Nephron progenitor cell (in vitro differentiated cells): Measurements from ENCODE around the gene MACROD2.
"Not testable (repeated sequence)": the region's sequence is repeated elsewhere in the genome, so short reads cannot be mapped to it uniquely, and the experiment has no call there.

Experiments used
- DNase-seq: peaks from one replicate; pipeline ENCODE4 v3.0.0; 2021
- H3K27ac Mint-ChIP-seq: 2 replicates; pipeline ENCODE4 v1.8.0; 2021; ENCODE audit warnings: mild to moderate bottlenecking, moderate library complexity, mixed read lengths
- H3K27me3 Mint-ChIP-seq: 2 replicates; pipeline ENCODE4 v1.8.0; 2021; ENCODE audit warnings: mild to moderate bottlenecking, low read depth, mixed read lengths; ENCODE audit not compliant: poor library complexity
- H3K36me3 Mint-ChIP-seq: 2 replicates; pipeline ENCODE4 v1.8.0; 2021; ENCODE audit warnings: low read depth, mixed read lengths
- H3K4me1 Mint-ChIP-seq: 2 replicates; pipeline ENCODE4 v1.8.0; 2021; ENCODE audit warnings: mixed read lengths
- H3K4me3 Mint-ChIP-seq: 2 replicates; pipeline ENCODE4 v1.8.0; 2021; ENCODE audit warnings: mild to moderate bottlenecking, moderate library complexity, mixed read lengths
- H3K9me3 Mint-ChIP-seq: 2 replicates; pipeline ENCODE4 v1.8.0; 2021; ENCODE audit warnings: mild to moderate bottlenecking, moderate library complexity, mixed read lengths
- CTCF ChIP-seq: fragments of 200-600 bp; sonication (generic); IDR thresholded peaks from 2 replicates; pipeline ENCODE4 v1.5.0; 2021; ENCODE audit warnings: antibody characterized with exemption

MACROD2 gene

GRCh38 chr20:14453259-14453658, 457.9 kb downstream of the MACROD2 start:
- Mint-ChIP-seq H3K4me1 (no peaks in the 10 kb centered on the region), H3K9me3 (peaks cover 6% of the 10 kb centered on the region)

GRCh38 chr20:14454296-14454695, 459.0 kb downstream of the MACROD2 start:
- no peak for DNase-seq
- Mint-ChIP-seq H3K27ac (no peak overlapping the region), H3K9me3 (peaks cover 6% of the 10 kb centered on the region), H3K4me1 (no peaks in the 10 kb centered on the region), H3K36me3 (peaks cover 5% of the 10 kb centered on the region), H3K4me3 (no peak overlapping the region), H3K27me3 (no peaks in the 10 kb centered on the region)
- TF ChIP-seq CTCF, result no peak

More at GRCh38 chr20:14453259-14453658, 457.9 kb downstream of the MACROD2 start:
- Mint-ChIP-seq H3K27me3 (no peaks in the 10 kb centered on the region), H3K4me3 (no peak overlapping the region), H3K27ac (no peak overlapping the region), H3K36me3 (peaks cover 5% of the 10 kb centered on the region)
- no peak for TF ChIP-seq CTCF
- DNase-seq, result no peak

GRCh38 chr20:14467104-14467827, 471.9 kb downstream of the MACROD2 start:
- not testable (repeated sequence) for H3K4me3 Mint-ChIP-seq, H3K27ac Mint-ChIP-seq, DNase-seq, H3K36me3 Mint-ChIP-seq, H3K4me1 Mint-ChIP-seq, H3K27me3 Mint-ChIP-seq
- H3K9me3 Mint-ChIP-seq, result peaks cover 54% of the 10 kb centered on the region

- H3K9me3 Mint-ChIP-seq, result peaks cover 40% of the 10 kb centered on the region
- H3K36me3 Mint-ChIP-seq, result no peaks in the 10 kb centered on the region
- TF ChIP-seq CTCF, result no peak
- H3K4me1 Mint-ChIP-seq, result peaks cover 5% of the 10 kb centered on the region
- DNase-seq, result no peak
- peaks cover 8% of the 10 kb centered on the region for H3K27me3 Mint-ChIP-seq
- no peak overlapping the region for H3K4me3 Mint-ChIP-seq
- no peak overlapping the region for H3K27ac Mint-ChIP-seq
Measured at GRCh38 chr20:14470231-14470899, 475.0 kb downstream of the MACROD2 start.

GRCh38 chr20:14470977-14471661, 475.8 kb downstream of the MACROD2 start:
- Mint-ChIP-seq H3K4me3 (no peak overlapping the region), H3K9me3 (peaks cover 33% of the 10 kb centered on the region)

More at GRCh38 chr20:14470977-14471661, 475.8 kb downstream of the MACROD2 start:
- Mint-ChIP-seq H3K4me1 (peaks cover 5% of the 10 kb centered on the region), H3K27ac (no peak overlapping the region), H3K27me3 (peaks cover 8% of the 10 kb centered on the region), H3K36me3 (no peaks in the 10 kb centered on the region)
- no peak for TF ChIP-seq CTCF
- DNase-seq, result no peak
